IMR-90 (cell line): ENCODE results near the gene GBP6. TPM values are rescaled to one million over a fixed set of nuclear protein-coding genes. Genes with fewer than 3 reads are reported as not detected.

ENCODE experiments used
- ATAC-seq: fragments of 200-7000 bp; cut with Tn5 transposase; 2 replicates; pipeline ENCODE4 v1.9.1; 2020; ENCODE audit warnings: low read depth, mild to moderate bottlenecking, moderate library complexity
- Bru-seq: library from RNA; stranded (reverse); fragments of 400-500 nt; gene quantifications from one replicate; lab custom pipeline; 2021; lab: Mats Ljungman, UMichigan
- BruChase-seq, 2 experiments: library from RNA; stranded (reverse); fragments of 400-500 nt; gene quantifications; one replicate each; lab custom pipeline; 2021; lab: Mats Ljungman, UMichigan
- BruUV-seq: library from RNA; stranded (reverse); fragments of 400-500 nt; replicated peaks from 2 replicates; lab custom pipeline; 2021; lab: Mats Ljungman, UMichigan
- CTCF ChIA-PET: fragments of 300-600 bp; formaldehyde crosslinking; extraction: SDS; loops from one replicate; lab custom pipeline; 2021; ENCODE audit warnings: antibody characterized with exemption; lab: Yijun Ruan, JAX
- POLR2A ChIA-PET: fragments of 300-600 bp; sonication (Branson Sonifier 250); formaldehyde crosslinking; loops from one replicate; lab custom pipeline; 2022; ENCODE audit warnings: antibody characterized with exemption; ENCODE audit not compliant: unreplicated experiment; lab: Charles Lee
- DNase-seq: peaks from one replicate; pipeline ENCODE4 v3.0.0; 2013
- H2AFZ ChIP-seq: replicated peaks from 2 replicates; pipeline ENCODE3; 2013; ENCODE audit warnings: low read length, mild to moderate bottlenecking; ENCODE audit not compliant: poor library complexity
- H2AK5ac ChIP-seq: 2 replicates; pipeline ENCODE4 v1.6.1; 2013; ENCODE audit warnings: low read depth, low read length, inconsistent platforms
- H2AK9ac ChIP-seq: replicated peaks from 2 replicates; pipeline ENCODE3; 2013; ENCODE audit warnings: mild to moderate bottlenecking, low read depth, low read length, moderate library complexity; ENCODE audit not compliant: poor library complexity
- H2BK120ac ChIP-seq: 2 replicates; pipeline ENCODE4 v1.6.1; 2013; ENCODE audit warnings: low read depth, low read length, inconsistent platforms
- H2BK15ac ChIP-seq: 3 replicates; pipeline ENCODE4 v1.6.1; 2013; ENCODE audit warnings: low read depth, low read length, inconsistent platforms
- H2BK20ac ChIP-seq: 2 replicates; pipeline ENCODE4 v1.6.1; 2013; ENCODE audit warnings: low read depth, mild to moderate bottlenecking, inconsistent platforms, low read length, moderate library complexity
- H2BK5ac ChIP-seq: 2 replicates; pipeline ENCODE4 v1.6.1; 2013; ENCODE audit warnings: mild to moderate bottlenecking, low read depth, low read length, inconsistent platforms; ENCODE audit not compliant: poor library complexity, severe bottlenecking
- H3K14ac ChIP-seq: replicated peaks from 2 replicates; pipeline ENCODE4 v1.6.1; 2013; ENCODE audit warnings: low read depth, low read length, inconsistent platforms
- H3K18ac ChIP-seq: 2 replicates; pipeline ENCODE4 v1.6.1; 2013; ENCODE audit warnings: low read depth, low read length, control low read depth
- H3K23ac ChIP-seq: 2 replicates; pipeline ENCODE4 v1.6.1; 2013; ENCODE audit warnings: low read depth, low read length, inconsistent platforms
- H3K27ac ChIP-seq: 2 replicates; pipeline ENCODE4 v1.5.1; 2013; ENCODE audit warnings: mild to moderate bottlenecking, control low read depth, low read length; ENCODE audit not compliant: insufficient read depth
- H3K27me3 ChIP-seq: 2 replicates; pipeline ENCODE4 v1.6.1; 2013; ENCODE audit warnings: low read length; ENCODE audit not compliant: control insufficient read depth, insufficient read depth
- H3K36me3 ChIP-seq: 2 replicates; pipeline ENCODE4 v1.6.1; 2013; ENCODE audit warnings: low read length, mixed read lengths; ENCODE audit not compliant: control insufficient read depth, insufficient read depth
- H3K4ac ChIP-seq: 2 replicates; pipeline ENCODE4 v1.6.1; 2013; ENCODE audit warnings: low read depth, low read length, inconsistent platforms
- H3K4me1 ChIP-seq: 2 replicates; pipeline ENCODE4 v1.6.1; 2013; ENCODE audit warnings: low read length, mixed read lengths; ENCODE audit not compliant: control insufficient read depth, insufficient read depth
- H3K4me2 ChIP-seq: 2 replicates; pipeline ENCODE4 v1.6.1; 2013; ENCODE audit warnings: low read depth, mild to moderate bottlenecking, control low read depth, low read length, moderate library complexity
- H3K4me3 ChIP-seq: 2 replicates; pipeline ENCODE4 v1.5.1; 2013; ENCODE audit warnings: low read depth, mild to moderate bottlenecking, control low read depth, low read length, moderate library complexity; ENCODE audit not compliant: insufficient read depth
- H3K56ac ChIP-seq: 2 replicates; pipeline ENCODE4 v1.6.1; 2013; ENCODE audit warnings: low read length, inconsistent platforms; ENCODE audit not compliant: insufficient read depth; ENCODE audit errors: extremely low read depth
- H3K79me1 ChIP-seq, 2 experiments: 2 replicates each; pipeline ENCODE4 v1.6.1; 2013; ENCODE audit warnings: low read length in 2 of 2, inconsistent platforms in 1 of 2, low read depth in 1 of 2
- H3K9ac ChIP-seq: 2 replicates; pipeline ENCODE4 v1.6.1; 2013; ENCODE audit warnings: low read depth, low read length, control low read depth
- H3K9me1 ChIP-seq: 2 replicates; pipeline ENCODE4 v1.6.1; 2013; ENCODE audit warnings: low read length, inconsistent platforms; ENCODE audit not compliant: insufficient read depth
- H3K9me3 ChIP-seq: 2 replicates; pipeline ENCODE4 v1.6.1; 2013; ENCODE audit warnings: low read length; ENCODE audit not compliant: control insufficient read depth, insufficient read depth
- H4K20me1 ChIP-seq: 2 replicates; pipeline ENCODE4 v1.6.1; 2013; ENCODE audit warnings: low read length, inconsistent platforms; ENCODE audit not compliant: insufficient read depth
- H4K5ac ChIP-seq: 2 replicates; pipeline ENCODE4 v1.6.1; 2013; ENCODE audit warnings: mild to moderate bottlenecking, low read depth, low read length, control low read depth
- H4K8ac ChIP-seq, 2 experiments: 2 replicates each; pipeline ENCODE4 v1.6.1; 2013; ENCODE audit warnings: low read depth in 2 of 2, low read length in 2 of 2, control low read depth in 1 of 2, inconsistent platforms in 1 of 2
- H4K91ac ChIP-seq: 2 replicates; pipeline ENCODE4 v1.6.1; 2013; ENCODE audit warnings: low read depth, low read length, inconsistent platforms; ENCODE audit not compliant: insufficient read depth
- MAFK ChIP-seq: IDR thresholded peaks from 2 replicates; pipeline ENCODE4 v1.6.1; 2012; ENCODE audit warnings: low read depth, low read length, improper control_type of control experiment
- RAD21 ChIP-seq: IDR thresholded peaks from 2 replicates; pipeline ENCODE4 v1.6.1; 2012; ENCODE audit warnings: low read length, improper control_type of control experiment
- RCOR1 ChIP-seq: IDR thresholded peaks from 2 replicates; pipeline ENCODE4 v1.6.1; 2012; ENCODE audit warnings: mild to moderate bottlenecking, low read length, improper control_type of control experiment; ENCODE audit not compliant: insufficient replicate concordance
- WGBS, 2 experiments: methylation state at CpG; one replicate each; pipeline versions ENCODE4 v1.1.5 to v1.1.7; 2013; ENCODE audit warnings: missing lambda C conversion rate in 2 of 2; ENCODE audit not compliant: insufficient read length in 1 of 2; ENCODE audit errors: extremely low coverage in 2 of 2; 5-methylcytosine and 5-hydroxymethylcytosine counted together
- dilution Hi-C: fragments of 300-500 bp; cut with HindIII; formaldehyde crosslinking; loops from one replicate; pipeline ENCODE4 v1.14.3; 2018; ENCODE audit warnings: low sequenced_read_pairs; ENCODE audit not compliant: unreplicated experiment
- in situ Hi-C: fragments of 300-500 bp; cut with MboI; formaldehyde crosslinking; loops from 3 replicates; pipeline ENCODE4 v1.14.3; 2019; ENCODE audit warnings: low sequenced_read_pairs, inconsistent platforms, mixed read lengths
- intact Hi-C: fragments of 100-400 bp; cut with micrococcal nuclease; formaldehyde crosslinking; loops from 2 replicates; pipeline ENCODE4 v1.10.0; 2022
- long read RNA-seq: library from polyadenylated mRNA; unstranded; transcript quantifications from one replicate; pipeline ENCODE4 v2.0.0, GENCODE V29; 2021; ENCODE audit not compliant: unreplicated experiment
- polyA plus RNA-seq, 3 experiments: library from polyadenylated mRNA; depleted of rRNA; stranded (reverse); fragments of >200 nt; gene quantifications; 2 replicates each; pipeline ENCODE4 v1.2.3, GENCODE V29; 2012; ENCODE audit warnings: low replicate concordance in 1 of 3
- total RNA-seq: library from RNA; depleted of rRNA; stranded (reverse); fragments of >200 nt; gene quantifications from 2 replicates; pipeline ENCODE4 v1.2.3, GENCODE V29; 2012; rRNA removed
- TF ChIP-seq, protein P1 (sequence below): fragments of 150-350 bp; IDR thresholded peaks from 2 replicates; pipeline ENCODE4 v1.6.1; 2017; ENCODE audit warnings: mild to moderate bottlenecking, antibody characterized with exemption, low read length, low read depth

The GBP6 gene
- total RNA-seq (not detected in 2 replicates), polyA plus RNA-seq (2012; rRNA removed) (not detected in 2 replicates), Bru-seq, nascent RNA (not detected), BruChase-seq, experiment 1, labeled RNA remaining after a 6-hour chase (not detected), BruChase-seq, experiment 2, labeled RNA remaining after a 2-hour chase (not detected)
- not detected in 2 replicates for polyA plus RNA-seq (2012; cell fraction: cytosol; rRNA removed)
- not detected in 2 replicates for polyA plus RNA-seq (2012; cell fraction: nucleus; rRNA removed; ENCODE audit: low replicate concordance)
- long read RNA-seq, result 0 reads

GRCh38 chr1:89363638-89364536, at the start of gene GBP6:
Gene GBP6 (plus strand): TSS chr1:89364059. CDS start chr1:89368552, 4,493 bp downstream.
- DNase-seq (no peak), ATAC-seq (no peak)
- H3K18ac ChIP-seq, result no peak within 1 kb of the TSS
- no peak within 1 kb of the TSS for H3K4ac ChIP-seq
- H3K23ac ChIP-seq, result no peak within 1 kb of the TSS
- no peak within 1 kb of the TSS for H4K5ac ChIP-seq
- no peak within 1 kb of the TSS for H3K4me3 ChIP-seq
- H3K79me1 ChIP-seq, result no peaks in the 10 kb centered on the region
- H3K4me1 ChIP-seq, result no peaks in the 10 kb centered on the region
- no peaks in the 10 kb centered on the region for H4K20me1 ChIP-seq
- no peak within 1 kb of the TSS for H4K91ac ChIP-seq
- no peak within 1 kb of the TSS for H3K14ac ChIP-seq
- no peak within 1 kb of the TSS for H2BK120ac ChIP-seq
- H3K27me3 ChIP-seq, result peaks cover 2% of the 10 kb centered on the region; the same call in 1 of the 2 replicates
- no peaks in the 10 kb centered on the region for H3K9me1 ChIP-seq
- no peak within 1 kb of the TSS for H3K9ac ChIP-seq
- no peak within 1 kb of the TSS for H2BK5ac ChIP-seq
- H2AK9ac ChIP-seq, result no peak within 1 kb of the TSS
- no TSS peak for BruUV-seq
- H3K27ac ChIP-seq, result no peak within 1 kb of the TSS
- no peaks in the 10 kb centered on the region for H3K36me3 ChIP-seq
- TF ChIP-seq, protein P1, sequence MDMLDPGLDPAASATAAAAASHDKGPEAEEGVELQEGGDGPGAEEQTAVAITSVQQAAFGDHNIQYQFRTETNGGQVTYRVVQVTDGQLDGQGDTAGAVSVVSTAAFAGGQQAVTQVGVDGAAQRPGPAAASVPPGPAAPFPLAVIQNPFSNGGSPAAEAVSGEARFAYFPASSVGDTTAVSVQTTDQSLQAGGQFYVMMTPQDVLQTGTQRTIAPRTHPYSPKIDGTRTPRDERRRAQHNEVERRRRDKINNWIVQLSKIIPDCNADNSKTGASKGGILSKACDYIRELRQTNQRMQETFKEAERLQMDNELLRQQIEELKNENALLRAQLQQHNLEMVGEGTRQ, result no peak
- TF ChIP-seq MAFK, result peak; percentile 73
- TF ChIP-seq RAD21, result no peak
- TF ChIP-seq RCOR1, result no peak
- no peak within 1 kb of the TSS for H2AFZ ChIP-seq
- in situ Hi-C loops (no loop called here), dilution Hi-C loops (no loop called here), intact Hi-C loops (no loop called here)
- H2AK5ac ChIP-seq, result no peak within 1 kb of the TSS
- H3K4me2 ChIP-seq, result no peak within 1 kb of the TSS
- CTCF ChIA-PET, result interaction anchor here (1.7 kb wide), 1 partner anchor 278 kb away, joined by 5 read pairs; no protein-coding TSS in a partner anchor
- no peak within 1 kb of the TSS for H3K56ac ChIP-seq
- POLR2A ChIA-PET, result no interaction called here
- no peak within 1 kb of the TSS for H2BK15ac ChIP-seq
- H4K8ac ChIP-seq, result no peak within 1 kb of the TSS
- no peaks in the 10 kb centered on the region for H3K9me3 ChIP-seq
- no peak within 1 kb of the TSS for H2BK20ac ChIP-seq
- WGBS, 2 experiments, result 80% methylated on average over 1 of the region's 10 CpGs; no CpG with 5 or more reads in 1 of the 2 experiments
